HepG2 (cell line): ENCODE measurements around the gene ADIPOR2.

Experiments used
- HNRNPH1 ChIP-seq: fragments of 200-400 bp; formaldehyde crosslinking; optimal IDR thresholded peaks from 2 replicates; pipeline ENCODE3; 2017; ENCODE audit warnings: mild to moderate bottlenecking, low read depth, low read length
- KAT7 ChIP-seq: IDR thresholded peaks from 2 replicates; pipeline ENCODE4 v1.6.1; 2018; ENCODE audit warnings: borderline replicate concordance, missing compliant biosample characterization
- MAFF ChIP-seq: IDR thresholded peaks from 2 replicates; pipeline ENCODE4 v1.6.1; 2011; ENCODE audit warnings: low read depth, low read length, improper control_type of control experiment
- MBNL3 ChIP-seq: fragments of 250-450 bp; sonication (Bioruptor Pico); conservative IDR thresholded peaks from 2 replicates; pipeline ENCODE4 v1.8.0; 2022; ENCODE audit warnings: mild to moderate bottlenecking, inconsistent platforms
- ZSCAN21 ChIP-seq: sonication (generic); formaldehyde crosslinking; IDR thresholded peaks from 2 replicates; pipeline ENCODE4 v1.8.0; 2022; ENCODE audit warnings: mild to moderate bottlenecking, missing genetic modification reagents, moderate library complexity, borderline replicate concordance
- TF ChIP-seq, protein P1 (sequence below): sonication (generic); formaldehyde crosslinking; IDR thresholded peaks from 2 replicates; pipeline ENCODE4 v1.5.0; 2020; ENCODE audit warnings: mild to moderate bottlenecking, missing genetic modification reagents, moderate library complexity

GRCh38 chr12:1646569-1647284 is 44.1 kb upstream of the ADIPOR2 start:
- no peak for TF ChIP-seq HNRNPH1
- TF ChIP-seq, protein P1, sequence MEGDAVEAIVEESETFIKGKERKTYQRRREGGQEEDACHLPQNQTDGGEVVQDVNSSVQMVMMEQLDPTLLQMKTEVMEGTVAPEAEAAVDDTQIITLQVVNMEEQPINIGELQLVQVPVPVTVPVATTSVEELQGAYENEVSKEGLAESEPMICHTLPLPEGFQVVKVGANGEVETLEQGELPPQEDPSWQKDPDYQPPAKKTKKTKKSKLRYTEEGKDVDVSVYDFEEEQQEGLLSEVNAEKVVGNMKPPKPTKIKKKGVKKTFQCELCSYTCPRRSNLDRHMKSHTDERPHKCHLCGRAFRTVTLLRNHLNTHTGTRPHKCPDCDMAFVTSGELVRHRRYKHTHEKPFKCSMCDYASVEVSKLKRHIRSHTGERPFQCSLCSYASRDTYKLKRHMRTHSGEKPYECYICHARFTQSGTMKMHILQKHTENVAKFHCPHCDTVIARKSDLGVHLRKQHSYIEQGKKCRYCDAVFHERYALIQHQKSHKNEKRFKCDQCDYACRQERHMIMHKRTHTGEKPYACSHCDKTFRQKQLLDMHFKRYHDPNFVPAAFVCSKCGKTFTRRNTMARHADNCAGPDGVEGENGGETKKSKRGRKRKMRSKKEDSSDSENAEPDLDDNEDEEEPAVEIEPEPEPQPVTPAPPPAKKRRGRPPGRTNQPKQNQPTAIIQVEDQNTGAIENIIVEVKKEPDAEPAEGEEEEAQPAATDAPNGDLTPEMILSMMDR = no peak
- no peak for TF ChIP-seq MAFF
- TF ChIP-seq MBNL3 (CRISPR knock-in tag) = no peak
- no peak for TF ChIP-seq KAT7 (CRISPR knock-in tag)
- no peak for TF ChIP-seq ZSCAN21 (CRISPR knock-in tag)
